ENCODE results near the gene THBS4.

DNA sequence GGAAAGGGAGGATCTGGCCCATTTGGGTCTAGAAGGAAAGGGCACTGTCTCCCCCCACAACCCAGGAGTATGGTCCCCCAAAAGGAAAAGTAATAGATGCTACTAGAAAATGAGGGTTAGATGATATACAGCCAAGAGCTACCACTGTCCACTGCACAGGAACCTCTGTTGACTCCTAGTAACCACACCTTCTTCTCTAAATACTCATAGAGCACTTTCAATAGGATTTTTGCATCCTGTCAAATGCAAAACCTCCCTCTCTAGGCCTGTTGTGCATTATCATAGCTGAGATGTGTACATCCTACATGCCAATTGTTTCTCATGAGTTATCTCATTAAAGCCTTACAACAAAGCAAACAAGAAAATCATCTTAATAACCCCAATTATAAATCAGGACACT is 66.8 kb downstream of the THBS4 start:
- TF ChIP-seq CTCF (IDR thresholded peaks at IDR 0.05; ENCODE audit: low read length) (no peak), EZH2 (optimal IDR thresholded peaks at IDR 0.05; ENCODE audit: low read depth, low read length) (no peak), EZH2phosphoT487 (IDR thresholded peaks at IDR 0.05; ENCODE audit: low read length) (no peak)
